Activated naive CD4-positive, alpha-beta T cell treated with anti-CD3 and anti-CD28 coated beads, Interleukin-2, amount 50 U/mL, for 16 hours (primary cell): ENCODE results near the gene SMAP1.

ENCODE experiments used
- DNase-seq: peaks from one replicate; pipeline ENCODE4 v3.0.0-alpha.2; 2020

SMAP1 gene

GRCh38 chr6:70903665-70904452 is 236.2 kb downstream of the SMAP1 start:
- no peak for DNase-seq

- no peak for DNase-seq
Observed at GRCh38 chr6:70905742-70906141, 238.1 kb downstream of the SMAP1 start.
